Activated naive CD4-positive, alpha-beta T cell treated with anti-CD3 and anti-CD28 coated beads for 36 hours (primary cell): ENCODE data around the gene MRPL33. TPM values are rescaled to one million over a fixed set of nuclear protein-coding genes. Genes with fewer than 3 reads are reported as not detected.
A peak's percentile ranks its signal among the peaks of the same experiment; 100 is the strongest.
"Not testable (repeated sequence)": the region's sequence is repeated elsewhere in the genome, so short reads cannot be mapped to it uniquely, and the experiment has no call there.

Experiments used
- CTCF ChIA-PET: fragments of 350-600 bp; sonication (Branson Sonifier 250); formaldehyde crosslinking; loops from one replicate; lab custom pipeline; 2021; ENCODE audit warnings: antibody characterized with exemption; lab: Charles Lee
- DNase-seq: peaks from one replicate; pipeline ENCODE4 v3.0.0-alpha.2; 2020
- H3K27ac Mint-ChIP-seq: one replicate; pipeline ENCODE4 v1.8.0; 2021; ENCODE audit warnings: mild to moderate bottlenecking, mixed read lengths
- H3K27me3 Mint-ChIP-seq: one replicate; pipeline ENCODE4 v1.8.0; 2021; ENCODE audit warnings: low read depth, mixed read lengths
- H3K36me3 Mint-ChIP-seq: one replicate; pipeline ENCODE4 v1.8.0; 2021; ENCODE audit warnings: low read depth, mixed read lengths
- H3K4me1 Mint-ChIP-seq: one replicate; pipeline ENCODE4 v1.8.0; 2021; ENCODE audit warnings: low read depth, mixed read lengths
- H3K4me3 Mint-ChIP-seq: one replicate; pipeline ENCODE4 v1.8.0; 2021; ENCODE audit warnings: mild to moderate bottlenecking, moderate library complexity, mixed read lengths
- H3K9me3 Mint-ChIP-seq: one replicate; pipeline ENCODE4 v1.8.0; 2021; ENCODE audit warnings: mixed read lengths
- intact Hi-C: fragments of 100-400 bp; cut with micrococcal nuclease; formaldehyde crosslinking; loops from one replicate; pipeline ENCODE4 v1.15.1; 2023
- total RNA-seq, 2 experiments: library from RNA; stranded (reverse); gene quantifications; one replicate each; pipeline ENCODE4 v1.2.3, GENCODE V29; 2021

The MRPL33 gene
- total RNA-seq, 2 experiments from 2014 or later: 57.4 to 60.5 TPM

DNA sequence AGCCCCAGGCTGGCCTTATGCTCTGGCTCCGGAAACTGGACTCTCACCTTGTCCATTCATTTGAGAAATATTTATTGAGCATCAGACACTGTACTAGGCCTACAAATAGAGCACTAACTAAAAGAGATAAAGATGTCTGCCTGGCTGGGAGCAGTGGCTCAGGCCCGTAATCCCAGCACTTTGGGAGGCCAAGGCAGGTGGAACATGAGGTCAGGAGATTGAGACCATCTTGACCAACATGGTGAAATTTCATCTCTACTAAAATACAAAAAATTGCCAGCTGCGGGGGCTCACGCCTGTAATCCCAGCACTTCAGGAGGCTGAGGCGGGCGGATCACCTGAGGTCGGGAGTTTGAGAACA, 7.6 kb upstream of the MRPL33 start:
- DNase-seq: no peak
- Mint-ChIP-seq H3K36me3 (no peaks in the 10 kb centered on the region), H3K4me1 (peaks cover 8% of the 10 kb centered on the region), H3K4me3 (no peak overlapping the region), H3K27me3 (no peaks in the 10 kb centered on the region), H3K27ac (no peak overlapping the region), H3K9me3 (no peaks in the 10 kb centered on the region)
- CTCF ChIA-PET: no interaction called here
- intact Hi-C loops: no loop called here

DNA sequence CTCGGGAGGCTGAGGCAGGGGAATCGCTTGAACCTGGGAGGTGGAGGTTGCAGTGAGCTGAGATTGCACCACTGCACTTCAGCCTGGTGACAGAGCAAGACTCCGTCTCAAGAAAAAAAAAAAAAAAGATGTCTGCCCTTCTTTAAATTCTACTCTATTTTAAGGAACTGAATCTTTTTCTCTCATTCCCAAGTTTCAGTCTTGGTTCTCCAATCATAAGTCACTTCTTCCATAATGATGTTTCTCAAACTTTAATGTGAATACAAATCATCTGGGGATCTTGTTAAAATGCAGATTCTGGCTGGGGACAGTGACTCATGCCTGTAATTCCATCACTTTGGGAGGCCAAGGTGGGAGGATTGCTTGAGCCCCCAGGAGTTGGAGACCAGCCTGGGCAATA, 7.0 kb upstream of the MRPL33 start:
- H3K4me3 Mint-ChIP-seq: not testable (repeated sequence)
- CTCF ChIA-PET: interaction anchor here (0.8 kb wide), 1 partner anchor 637 kb away, joined by 3 read pairs; no protein-coding TSS in a partner anchor

DNA sequence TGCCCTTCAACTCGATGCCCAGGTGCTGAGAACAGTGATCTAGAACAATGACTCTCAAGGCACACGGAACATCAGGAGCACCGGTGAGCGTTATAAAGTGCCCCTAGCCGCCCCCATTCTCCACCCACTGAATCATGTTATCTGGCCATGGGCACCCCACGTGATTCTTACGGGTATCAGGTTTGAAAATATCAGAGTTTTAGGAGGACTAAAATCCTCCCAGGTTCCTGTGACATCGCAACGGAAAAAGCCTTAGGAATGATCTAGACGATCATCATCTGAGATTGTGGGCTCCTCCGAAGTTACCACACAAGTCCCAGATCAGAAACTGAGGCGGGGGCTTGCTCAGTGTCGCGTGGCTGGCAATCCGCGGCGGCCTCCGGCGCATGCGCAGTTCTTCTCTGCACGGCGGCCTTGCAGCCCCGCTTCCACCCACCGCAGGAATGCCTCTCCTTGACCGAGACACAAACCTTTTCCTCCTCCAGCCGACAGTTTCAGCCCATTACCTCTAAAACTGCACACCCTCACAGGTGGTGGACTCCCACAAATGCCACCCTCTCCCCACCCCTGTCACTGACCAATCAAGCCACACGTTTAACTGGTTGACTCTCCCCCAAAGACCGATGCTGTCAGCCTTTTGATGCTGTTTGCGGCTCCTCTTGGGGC, 5.8 kb upstream of the MRPL33 start:
- Mint-ChIP-seq H3K36me3 (no peaks in the 10 kb centered on the region), H3K4me1 (peaks cover 8% of the 10 kb centered on the region), H3K27ac (no peak overlapping the region), H3K4me3 (peak overlapping the region; percentile 36), H3K9me3 (no peaks in the 10 kb centered on the region), H3K27me3 (no peaks in the 10 kb centered on the region)
- CTCF ChIA-PET: interaction anchor here (0.8 kb wide), 1 partner anchor 636 kb away, joined by 3 read pairs; no protein-coding TSS in a partner anchor
- intact Hi-C loops: no loop called here
- DNase-seq: peak; percentile 45

More for the DNA sequence above, 7.0 kb upstream of the MRPL33 start:
- intact Hi-C loops, H3K27ac Mint-ChIP-seq, H3K27me3 Mint-ChIP-seq, H3K4me1 Mint-ChIP-seq, H3K36me3 Mint-ChIP-seq, H3K9me3 Mint-ChIP-seq, DNase-seq: not testable (repeated sequence)

DNA sequence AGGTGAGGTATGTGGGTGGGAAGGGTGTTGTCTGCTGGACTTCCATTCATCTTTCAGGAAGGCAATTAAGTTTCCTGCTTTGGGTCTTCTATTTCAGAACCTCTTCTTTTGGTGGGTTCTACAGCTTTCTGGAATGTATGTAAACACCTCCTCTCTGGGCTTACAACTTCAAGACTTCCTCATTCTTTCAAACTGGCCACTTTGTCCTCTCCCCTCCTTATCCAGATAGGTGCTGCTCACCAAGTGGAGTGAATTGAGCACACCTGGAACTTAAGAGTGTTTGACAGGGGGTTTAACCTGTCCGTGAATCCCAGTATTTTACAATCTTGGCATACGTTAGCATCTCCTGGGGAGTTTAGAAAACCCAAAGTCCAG, 5.2 kb upstream of the MRPL33 start:
- CTCF ChIA-PET: no interaction called here
- intact Hi-C loops: no loop called here
- Mint-ChIP-seq H3K4me3 (peak overlapping the region; percentile 36), H3K4me1 (peaks cover 14% of the 10 kb centered on the region), H3K27ac (no peak overlapping the region), H3K36me3 (no peaks in the 10 kb centered on the region), H3K27me3 (no peaks in the 10 kb centered on the region), H3K9me3 (no peaks in the 10 kb centered on the region)
- no peak for DNase-seq

DNA sequence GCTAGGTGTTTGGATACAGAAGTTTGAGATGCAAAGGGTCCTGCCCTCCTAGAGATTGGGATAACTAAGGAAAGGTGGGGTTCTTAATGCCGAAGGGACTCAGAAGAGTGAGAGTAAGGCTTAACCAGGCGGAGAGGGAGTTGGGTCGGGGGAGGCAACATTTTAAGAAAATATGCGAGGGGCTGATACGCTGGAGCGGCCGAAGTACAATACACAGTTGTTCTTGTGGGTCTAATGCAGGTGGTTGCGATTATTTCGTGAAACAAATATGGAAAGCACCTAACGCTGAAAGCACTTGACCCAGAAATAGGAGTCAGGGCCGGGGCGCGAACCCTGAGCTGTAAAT, 344 bp upstream of the MRPL33 start:
- intact Hi-C loops: loop anchor here (1.0 to 5.0 kb wide), 2 partner anchors 619 to 681 kb away; no protein-coding TSS in a partner anchor
- CTCF ChIA-PET: interaction anchor here (2.4 kb wide), 1 partner anchor 48 kb away, joined by 7 read pairs; no protein-coding TSS in a partner anchor

DNA sequence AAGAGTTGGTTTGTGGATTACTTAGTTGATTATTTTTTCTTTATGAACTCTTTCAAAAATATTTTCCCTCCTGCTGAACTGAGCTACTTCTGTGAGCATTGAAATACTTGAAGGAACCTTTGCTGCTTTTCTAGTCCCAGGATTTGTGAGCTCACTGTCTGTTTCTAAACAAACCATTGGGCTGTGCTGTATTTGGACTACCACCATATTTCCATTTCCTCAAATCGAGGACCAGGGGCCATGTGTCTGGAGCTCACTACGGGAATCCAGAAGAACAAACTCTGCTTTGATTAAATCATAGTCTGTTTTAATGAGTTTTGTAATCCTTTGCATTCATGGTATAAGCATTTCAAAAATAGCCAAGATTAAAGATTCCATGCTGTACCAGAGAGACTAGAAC, 1.3 kb downstream of the MRPL33 start:
- peak overlapping the region; percentile 59 for H3K27ac Mint-ChIP-seq
- no peaks in the 10 kb centered on the region for H3K27me3 Mint-ChIP-seq
- H3K4me1 Mint-ChIP-seq: peaks cover 41% of the 10 kb centered on the region
- CTCF ChIA-PET: interaction anchor here (0.6 to 2.4 kb wide), 7 partner anchors 50 to 814 kb away, joined by 3 to 7 read pairs (median 3); no protein-coding TSS in a partner anchor
- peak overlapping the region; percentile 70 for H3K4me3 Mint-ChIP-seq
- DNase-seq: no peak
- no peaks in the 10 kb centered on the region for H3K9me3 Mint-ChIP-seq
- H3K36me3 Mint-ChIP-seq: peaks cover 12% of the 10 kb centered on the region
- intact Hi-C loops: loop anchor here (2.0 to 5.0 kb wide), 2 partner anchors 118 to 679 kb away; partner anchors contain the start of genes BABAM2 and RBKS

More for the DNA sequence above, 344 bp upstream of the MRPL33 start:
- no peaks in the 10 kb centered on the region for H3K9me3 Mint-ChIP-seq
- H3K4me1 Mint-ChIP-seq: peaks cover 34% of the 10 kb centered on the region
- H3K27ac Mint-ChIP-seq: peak overlapping the region; percentile 98
- H3K27me3 Mint-ChIP-seq: no peaks in the 10 kb centered on the region
- DNase-seq: no peak
- H3K36me3 Mint-ChIP-seq: peaks cover 10% of the 10 kb centered on the region
- peak overlapping the region; percentile 98 for H3K4me3 Mint-ChIP-seq

DNA sequence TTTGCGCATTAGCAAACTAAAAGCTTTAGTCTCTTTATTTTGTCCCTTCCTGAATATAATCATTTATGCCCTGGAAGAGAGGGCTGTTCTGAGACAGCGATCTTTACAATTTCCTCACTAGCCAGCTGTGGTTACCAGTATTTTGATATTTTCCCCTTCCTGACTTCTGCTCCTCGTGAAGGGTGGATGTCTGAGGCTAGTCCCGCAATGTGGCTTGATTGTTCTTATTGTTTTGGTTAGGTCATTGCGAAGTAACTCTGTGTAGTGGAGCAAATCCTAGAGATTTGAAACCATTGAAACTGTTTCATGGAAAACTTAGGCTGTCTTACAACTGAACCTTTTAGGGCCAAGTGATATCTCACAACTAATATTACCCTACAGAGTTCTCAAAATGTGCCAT, 2.4 kb downstream of the MRPL33 start:
- H3K27ac Mint-ChIP-seq: no peak overlapping the region
- H3K36me3 Mint-ChIP-seq: peaks cover 16% of the 10 kb centered on the region
- CTCF ChIA-PET: no interaction called here
- no peak overlapping the region for H3K4me3 Mint-ChIP-seq
- peaks cover 48% of the 10 kb centered on the region for H3K4me1 Mint-ChIP-seq
- no peak for DNase-seq
- intact Hi-C loops: loop anchor here (2.0 to 5.0 kb wide), 2 partner anchors 117 to 678 kb away; partner anchors contain the start of genes BABAM2 and RBKS
- no peaks in the 10 kb centered on the region for H3K9me3 Mint-ChIP-seq
- H3K27me3 Mint-ChIP-seq: no peaks in the 10 kb centered on the region

DNA sequence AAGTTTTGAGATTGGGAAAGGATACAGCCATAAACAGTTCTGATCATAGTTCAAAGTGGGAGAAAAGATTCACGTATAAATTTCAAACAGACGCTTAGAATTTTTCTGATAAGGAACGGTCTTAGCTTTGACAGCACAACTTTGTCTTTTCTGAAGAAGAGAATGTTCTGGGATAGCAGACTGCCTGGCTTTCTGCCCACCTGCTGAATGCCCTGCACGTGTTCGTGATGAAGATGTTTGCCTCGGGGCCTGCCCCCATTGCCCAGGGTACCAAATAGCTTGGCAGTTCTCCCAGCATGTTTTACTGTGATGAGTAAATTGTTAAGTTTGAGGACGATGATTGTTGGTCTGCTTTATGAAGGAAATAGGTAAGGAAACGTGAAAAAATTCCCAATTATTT, 4.6 kb downstream of the MRPL33 start:
- intact Hi-C loops: no loop called here
- CTCF ChIA-PET: interaction anchor here (1.1 to 1.6 kb wide), 2 partner anchors 53 to 93 kb away, joined by 4 to 7 read pairs; no protein-coding TSS in a partner anchor
- no peaks in the 10 kb centered on the region for H3K9me3 Mint-ChIP-seq
- no peak overlapping the region for H3K27ac Mint-ChIP-seq
- no peak overlapping the region for H3K4me3 Mint-ChIP-seq
- H3K27me3 Mint-ChIP-seq: no peaks in the 10 kb centered on the region
- H3K36me3 Mint-ChIP-seq: peaks cover 21% of the 10 kb centered on the region
- H3K4me1 Mint-ChIP-seq: peaks cover 50% of the 10 kb centered on the region
- no peak for DNase-seq

DNA sequence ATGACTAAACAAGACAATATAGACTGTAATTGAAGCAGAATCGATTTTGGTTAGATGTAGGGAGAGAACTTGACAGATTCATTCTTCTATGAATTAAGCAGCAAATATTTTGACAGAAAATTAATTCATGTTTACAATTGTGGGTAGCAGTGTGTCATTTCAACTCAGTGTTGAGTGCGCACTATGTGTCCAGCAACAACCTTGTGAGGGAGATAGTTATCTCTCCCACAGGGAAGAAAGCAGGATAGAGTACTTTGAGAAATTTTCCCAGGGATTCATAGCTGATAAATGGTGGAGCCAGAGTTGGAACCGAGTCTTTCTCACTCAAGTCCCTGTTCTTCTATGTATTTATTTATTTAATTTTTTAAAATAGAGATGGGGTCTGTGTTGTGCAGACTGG, 5.2 kb downstream of the MRPL33 start:
- no peak overlapping the region for H3K27ac Mint-ChIP-seq
- CTCF ChIA-PET: interaction anchor here (0.7 to 1.6 kb wide), 3 partner anchors 11 to 93 kb away, joined by 4 to 7 read pairs (median 4); no protein-coding TSS in a partner anchor
- H3K36me3 Mint-ChIP-seq: peaks cover 18% of the 10 kb centered on the region
- H3K9me3 Mint-ChIP-seq: no peaks in the 10 kb centered on the region
- peaks cover 48% of the 10 kb centered on the region for H3K4me1 Mint-ChIP-seq
- DNase-seq: no peak
- H3K27me3 Mint-ChIP-seq: no peaks in the 10 kb centered on the region
- H3K4me3 Mint-ChIP-seq: no peak overlapping the region
- intact Hi-C loops: no loop called here

DNA sequence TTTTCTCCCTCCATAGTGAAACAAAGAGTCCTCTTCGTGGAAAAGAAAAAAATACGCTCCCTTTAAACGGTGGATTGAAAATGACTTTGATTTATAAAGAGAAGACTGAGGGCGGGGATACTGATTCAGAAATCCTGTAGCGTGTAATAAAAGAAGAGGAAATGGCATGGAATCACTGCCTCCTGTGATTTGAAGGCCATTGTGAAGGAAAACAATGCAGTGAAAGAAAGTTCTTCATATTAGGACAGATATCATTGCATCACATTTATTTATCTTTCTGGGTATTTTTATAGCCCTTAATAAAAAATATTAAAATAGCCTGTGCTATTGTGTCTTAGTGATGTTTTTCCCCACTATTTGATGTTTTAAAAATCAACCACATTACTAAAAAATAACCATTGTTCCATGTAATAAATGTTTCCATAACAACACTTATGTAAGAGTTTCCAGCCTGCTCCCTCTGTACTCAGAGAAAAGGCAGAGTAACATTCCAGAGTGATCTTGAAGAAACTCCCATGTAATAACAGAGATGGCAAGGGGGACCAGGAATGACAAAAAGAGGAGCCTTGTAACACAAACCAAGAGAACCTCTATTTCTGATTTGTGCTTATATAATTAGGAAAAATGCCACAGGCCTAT, 8.0 kb downstream of the MRPL33 start:
- Mint-ChIP-seq H3K4me3 (no peak overlapping the region), H3K27ac (peak overlapping the region; percentile 62), H3K27me3 (no peaks in the 10 kb centered on the region), H3K4me1 (peaks cover 27% of the 10 kb centered on the region), H3K9me3 (no peaks in the 10 kb centered on the region), H3K36me3 (peaks cover 18% of the 10 kb centered on the region)
- intact Hi-C loops: no loop called here
- CTCF ChIA-PET: no interaction called here
- no peak for DNase-seq

DNA sequence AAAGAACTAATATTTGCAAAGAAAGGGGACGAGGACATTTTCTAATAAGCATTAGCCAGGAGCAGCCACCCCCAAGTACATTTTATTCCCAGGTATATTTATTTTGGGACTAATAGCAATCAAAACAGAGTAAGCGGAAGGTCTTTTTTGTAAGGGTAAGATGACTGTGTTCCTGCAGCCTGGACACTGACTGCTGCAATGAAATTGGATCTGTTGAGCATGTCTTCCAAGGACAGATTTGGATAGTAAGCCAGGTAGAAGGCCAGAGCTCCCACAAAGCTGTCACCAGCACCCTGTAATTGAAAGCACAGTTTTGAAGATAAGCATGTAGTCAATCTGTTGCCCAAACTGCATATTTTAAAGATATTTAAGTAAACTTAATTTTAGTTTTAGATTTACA, 10.0 kb downstream of the MRPL33 start:
- Mint-ChIP-seq H3K9me3 (no peaks in the 10 kb centered on the region), H3K27ac (no peak overlapping the region), H3K4me3 (no peak overlapping the region), H3K4me1 (peaks cover 17% of the 10 kb centered on the region), H3K27me3 (no peaks in the 10 kb centered on the region), H3K36me3 (peaks cover 9% of the 10 kb centered on the region)
- intact Hi-C loops: no loop called here
- CTCF ChIA-PET: interaction anchor here (0.7 kb wide), 1 partner anchor 504 kb away, joined by 3 read pairs; no protein-coding TSS in a partner anchor
- DNase-seq: no peak

DNA sequence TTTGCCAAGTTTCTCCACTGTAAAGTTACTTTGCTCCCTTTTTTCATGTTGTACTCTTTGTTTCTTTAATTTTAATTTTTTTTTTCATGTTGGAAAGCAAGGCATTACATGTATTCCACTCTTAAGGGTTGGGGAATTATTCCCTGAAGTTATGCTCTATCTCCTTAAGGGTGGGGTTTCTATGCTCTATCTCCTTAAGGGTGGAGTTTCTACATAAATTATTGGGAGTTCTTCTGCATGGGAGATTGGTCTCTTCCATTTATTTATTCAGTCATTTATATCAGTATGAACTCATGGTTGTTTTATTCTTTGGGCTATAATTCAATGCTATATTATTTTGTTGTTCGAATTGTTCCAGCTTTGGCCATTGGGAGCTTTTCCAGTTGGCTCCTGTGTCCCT, 11.2 kb downstream of the MRPL33 start:
- Mint-ChIP-seq H3K27me3 (no peaks in the 10 kb centered on the region), H3K27ac (no peak overlapping the region), H3K4me1 (peaks cover 13% of the 10 kb centered on the region), H3K9me3 (no peaks in the 10 kb centered on the region), H3K36me3 (peaks cover 9% of the 10 kb centered on the region), H3K4me3 (no peak overlapping the region)
- DNase-seq: no peak
- CTCF ChIA-PET: no interaction called here
- intact Hi-C loops: no loop called here
